ENCODE results near the gene PAK5. TPM values are rescaled to one million over a fixed set of nuclear protein-coding genes. Genes with fewer than 3 reads are reported as not detected.

The PAK5 gene
- total and polyA plus RNA-seq, 2 of the 13 experiments (the other 11 are each of a cell fraction or from before 2014, with no cell fraction given): not detected

DNA sequence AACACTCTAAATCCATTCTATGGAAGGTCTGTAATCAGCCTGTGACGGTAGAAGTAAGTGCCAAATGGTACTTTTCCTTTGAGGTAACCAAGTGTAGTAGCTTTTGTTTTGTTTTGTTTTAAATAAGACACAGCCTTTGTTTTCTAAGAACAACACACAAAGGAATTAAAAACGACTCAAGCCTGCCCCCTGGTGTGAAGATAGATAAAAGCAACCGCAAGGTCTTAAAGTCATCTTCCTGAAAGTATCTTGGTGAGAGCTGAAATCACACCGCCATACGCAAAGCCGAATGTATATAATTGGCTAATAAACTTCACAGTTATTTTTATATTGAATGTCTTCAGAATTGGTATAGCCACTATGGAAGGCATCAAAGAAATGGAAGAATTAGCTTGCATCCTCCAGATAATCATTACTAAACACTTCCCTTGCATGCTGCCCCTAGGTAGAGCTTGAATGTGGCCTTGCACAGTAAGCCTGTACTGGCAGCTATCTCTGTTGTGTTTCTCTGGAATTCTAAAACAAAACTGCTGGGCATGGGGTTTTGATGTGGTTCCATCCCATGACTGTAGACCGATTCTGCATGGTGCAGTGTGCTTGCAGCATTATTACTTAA, 228.9 kb downstream of the PAK5 start (continued):
- TF ChIP-seq MAZ (IDR thresholded peaks at IDR 0.05; ENCODE audit: borderline replicate concordance, low read depth, low read length) (no peak), MAZ (CRISPR knock-in tag; IDR thresholded peaks at IDR 0.05; ENCODE audit: low read depth) (no peak), NFE2L2 (IDR thresholded peaks at IDR 0.05; ENCODE audit: low read length) (no peak), ZNF331 (CRISPR knock-in tag; IDR thresholded peaks at IDR 0.05) (no peak), ZMYM3 (CRISPR knock-in tag; IDR thresholded peaks at IDR 0.05) (no peak), ZNF350 (CRISPR knock-in tag; IDR thresholded peaks at IDR 0.05; ENCODE audit: borderline replicate concordance, low read depth) (no peak), SP1 (IDR thresholded peaks at IDR 0.05) (no peak), SP1 (CRISPR knock-in tag; IDR thresholded peaks at IDR 0.05) (no peak), SSRP1 (CRISPR knock-in tag; IDR thresholded peaks at IDR 0.05) (no peak), NFIC (IDR thresholded peaks at IDR 0.05; ENCODE audit: low read length) (no peak), SKI (IDR thresholded peaks at IDR 0.05; ENCODE audit: partially characterized antibody) (no peak), ZNF496 (CRISPR knock-in tag; IDR thresholded peaks at IDR 0.05; ENCODE audit: insufficient replicate concordance) (no peak), SOX13 (IDR thresholded peaks at IDR 0.05) (no peak), SOX13 (CRISPR knock-in tag; conservative IDR thresholded peaks at IDR 0.05 in 1 of 2, IDR thresholded peaks at IDR 0.05 in 1 of 2) (peak in 1 of 2 experiments; percentile 22; a peak in 1 of 4 replicates), BCL6 (CRISPR knock-in tag; IDR thresholded peaks at IDR 0.05) (0 out of 2 replicates have a peak, but pooled peaks have one; percentile 32)
- TF ChIP-seq, protein P1, sequence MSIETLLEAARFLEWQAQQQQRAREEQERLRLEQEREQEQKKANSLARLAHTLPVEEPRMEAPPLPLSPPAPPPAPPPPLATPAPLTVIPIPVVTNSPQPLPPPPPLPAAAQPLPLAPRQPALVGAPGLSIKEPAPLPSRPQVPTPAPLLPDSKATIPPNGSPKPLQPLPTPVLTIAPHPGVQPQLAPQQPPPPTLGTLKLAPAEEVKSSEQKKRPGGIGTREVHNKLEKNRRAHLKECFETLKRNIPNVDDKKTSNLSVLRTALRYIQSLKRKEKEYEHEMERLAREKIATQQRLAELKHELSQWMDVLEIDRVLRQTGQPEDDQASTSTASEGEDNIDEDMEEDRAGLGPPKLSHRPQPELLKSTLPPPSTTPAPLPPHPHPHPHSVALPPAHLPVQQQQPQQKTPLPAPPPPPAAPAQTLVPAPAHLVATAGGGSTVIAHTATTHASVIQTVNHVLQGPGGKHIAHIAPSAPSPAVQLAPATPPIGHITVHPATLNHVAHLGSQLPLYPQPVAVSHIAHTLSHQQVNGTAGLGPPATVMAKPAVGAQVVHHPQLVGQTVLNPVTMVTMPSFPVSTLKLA (IDR thresholded peaks at IDR 0.05): no peak
- TF ChIP-seq, protein P2, sequence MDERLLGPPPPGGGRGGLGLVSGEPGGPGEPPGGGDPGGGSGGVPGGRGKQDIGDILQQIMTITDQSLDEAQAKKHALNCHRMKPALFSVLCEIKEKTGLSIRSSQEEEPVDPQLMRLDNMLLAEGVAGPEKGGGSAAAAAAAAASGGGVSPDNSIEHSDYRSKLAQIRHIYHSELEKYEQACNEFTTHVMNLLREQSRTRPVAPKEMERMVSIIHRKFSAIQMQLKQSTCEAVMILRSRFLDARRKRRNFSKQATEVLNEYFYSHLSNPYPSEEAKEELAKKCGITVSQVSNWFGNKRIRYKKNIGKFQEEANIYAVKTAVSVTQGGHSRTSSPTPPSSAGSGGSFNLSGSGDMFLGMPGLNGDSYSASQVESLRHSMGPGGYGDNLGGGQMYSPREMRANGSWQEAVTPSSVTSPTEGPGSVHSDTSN (CRISPR knock-in tag; IDR thresholded peaks at IDR 0.05): no peak
- TF ChIP-seq, protein P3, sequence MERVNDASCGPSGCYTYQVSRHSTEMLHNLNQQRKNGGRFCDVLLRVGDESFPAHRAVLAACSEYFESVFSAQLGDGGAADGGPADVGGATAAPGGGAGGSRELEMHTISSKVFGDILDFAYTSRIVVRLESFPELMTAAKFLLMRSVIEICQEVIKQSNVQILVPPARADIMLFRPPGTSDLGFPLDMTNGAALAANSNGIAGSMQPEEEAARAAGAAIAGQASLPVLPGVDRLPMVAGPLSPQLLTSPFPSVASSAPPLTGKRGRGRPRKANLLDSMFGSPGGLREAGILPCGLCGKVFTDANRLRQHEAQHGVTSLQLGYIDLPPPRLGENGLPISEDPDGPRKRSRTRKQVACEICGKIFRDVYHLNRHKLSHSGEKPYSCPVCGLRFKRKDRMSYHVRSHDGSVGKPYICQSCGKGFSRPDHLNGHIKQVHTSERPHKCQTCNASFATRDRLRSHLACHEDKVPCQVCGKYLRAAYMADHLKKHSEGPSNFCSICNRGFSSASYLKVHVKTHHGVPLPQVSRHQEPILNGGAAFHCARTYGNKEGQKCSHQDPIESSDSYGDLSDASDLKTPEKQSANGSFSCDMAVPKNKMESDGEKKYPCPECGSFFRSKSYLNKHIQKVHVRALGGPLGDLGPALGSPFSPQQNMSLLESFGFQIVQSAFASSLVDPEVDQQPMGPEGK (CRISPR knock-in tag; IDR thresholded peaks at IDR 0.05): no peak
- TF ChIP-seq, protein P4, sequence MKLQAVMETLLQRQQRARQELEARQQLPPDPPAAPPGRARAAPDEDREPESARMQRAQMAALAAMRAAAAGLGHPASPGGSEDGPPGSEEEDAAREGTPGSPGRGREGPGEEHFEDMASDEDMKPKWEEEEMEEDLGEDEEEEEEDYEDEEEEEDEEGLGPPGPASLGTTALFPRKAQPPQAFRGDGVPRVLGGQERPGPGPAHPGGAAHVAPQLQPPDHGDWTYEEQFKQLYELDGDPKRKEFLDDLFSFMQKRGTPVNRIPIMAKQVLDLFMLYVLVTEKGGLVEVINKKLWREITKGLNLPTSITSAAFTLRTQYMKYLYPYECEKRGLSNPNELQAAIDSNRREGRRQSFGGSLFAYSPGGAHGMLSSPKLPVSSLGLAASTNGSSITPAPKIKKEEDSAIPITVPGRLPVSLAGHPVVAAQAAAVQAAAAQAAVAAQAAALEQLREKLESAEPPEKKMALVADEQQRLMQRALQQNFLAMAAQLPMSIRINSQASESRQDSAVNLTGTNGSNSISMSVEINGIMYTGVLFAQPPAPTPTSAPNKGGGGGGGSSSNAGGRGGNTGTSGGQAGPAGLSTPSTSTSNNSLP (IDR thresholded peaks at IDR 0.05; ENCODE audit: low read depth, low read length): 0 out of 2 replicates have a peak, but pooled peaks have one; percentile 10
- TF ChIP-seq, protein P5, sequence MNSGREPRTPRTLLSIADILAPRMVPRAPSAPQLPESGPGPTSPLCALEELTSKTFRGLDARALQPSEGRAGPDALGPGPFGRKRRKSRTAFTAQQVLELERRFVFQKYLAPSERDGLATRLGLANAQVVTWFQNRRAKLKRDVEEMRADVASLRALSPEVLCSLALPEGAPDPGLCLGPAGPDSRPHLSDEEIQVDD (CRISPR knock-in tag; IDR thresholded peaks at IDR 0.05; ENCODE audit: borderline replicate concordance): no peak
- TF ChIP-seq, protein P6, sequence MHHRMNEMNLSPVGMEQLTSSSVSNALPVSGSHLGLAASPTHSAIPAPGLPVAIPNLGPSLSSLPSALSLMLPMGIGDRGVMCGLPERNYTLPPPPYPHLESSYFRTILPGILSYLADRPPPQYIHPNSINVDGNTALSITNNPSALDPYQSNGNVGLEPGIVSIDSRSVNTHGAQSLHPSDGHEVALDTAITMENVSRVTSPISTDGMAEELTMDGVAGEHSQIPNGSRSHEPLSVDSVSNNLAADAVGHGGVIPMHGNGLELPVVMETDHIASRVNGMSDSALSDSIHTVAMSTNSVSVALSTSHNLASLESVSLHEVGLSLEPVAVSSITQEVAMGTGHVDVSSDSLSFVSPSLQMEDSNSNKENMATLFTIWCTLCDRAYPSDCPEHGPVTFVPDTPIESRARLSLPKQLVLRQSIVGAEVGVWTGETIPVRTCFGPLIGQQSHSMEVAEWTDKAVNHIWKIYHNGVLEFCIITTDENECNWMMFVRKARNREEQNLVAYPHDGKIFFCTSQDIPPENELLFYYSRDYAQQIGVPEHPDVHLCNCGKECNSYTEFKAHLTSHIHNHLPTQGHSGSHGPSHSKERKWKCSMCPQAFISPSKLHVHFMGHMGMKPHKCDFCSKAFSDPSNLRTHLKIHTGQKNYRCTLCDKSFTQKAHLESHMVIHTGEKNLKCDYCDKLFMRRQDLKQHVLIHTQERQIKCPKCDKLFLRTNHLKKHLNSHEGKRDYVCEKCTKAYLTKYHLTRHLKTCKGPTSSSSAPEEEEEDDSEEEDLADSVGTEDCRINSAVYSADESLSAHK (CRISPR knock-in tag; IDR thresholded peaks at IDR 0.05; ENCODE audit: borderline replicate concordance): no peak
